ENCODE measurements around the gene EFTUD2. TPM values are rescaled to one million over a fixed set of nuclear protein-coding genes. Genes with fewer than 3 reads are reported as not detected.

The EFTUD2 gene
- total RNA-seq, 1 experiment from 2014 or later, result 150 TPM

- ChIA-PET RAD21 (ENCODE audit: low non-redundant PET in 1 of 2, low total read pairs in 2 of 2, uncharacterized antibody in 2 of 2, unreplicated experiment in 2 of 2) (no interaction called here), CTCF (interaction anchor here (1.2 kb wide), 1 partner anchor 64 kb away, joined by 5 read pairs; no protein-coding TSS in a partner anchor), POLR2A (no interaction called here)
- TF ChIP-seq ZNF274 (IDR thresholded peaks at IDR 0.05; ENCODE audit: low read depth, low read length) (no peak), JUND (IDR thresholded peaks at IDR 0.05) (no peak)
- Histone ChIP-seq H3K9me2 (ENCODE audit: insufficient read depth) (no peaks in the 10 kb centered on the region), H4K20me1 (ENCODE audit: insufficient read depth) (no peaks in the 10 kb centered on the region), H3K27ac (ENCODE audit: low read depth, low read length) (no peak overlapping the region), H3K9me3 (ENCODE audit: control insufficient read depth in 1 of 2, insufficient read depth in 1 of 2, low read depth in 1 of 2, low read length in 2 of 2) (no peaks in the 10 kb centered on the region), H3K4me3 (replicated peaks in 1 of 2; ENCODE audit: low read depth in 1 of 2, low read length in 2 of 2) (no peak overlapping the region), H3K4me2 (ENCODE audit: low read length) (peak overlapping the region; percentile 11; the same call in 1 of the 2 replicates), H3K4me1 (ENCODE audit: control insufficient read depth in 1 of 2, insufficient read depth in 2 of 2, low read length in 2 of 2) (peaks cover 7 to 10% of the 10 kb centered on the region in 2 experiments; a peak in 3 of 4 replicates), H3K36me3 (ENCODE audit: control insufficient read depth in 1 of 2, insufficient read depth in 2 of 2, low read length in 2 of 2) (no peaks in the 10 kb centered on the region), H2AFZ (ENCODE audit: low read depth, low read length, poor library complexity, severe bottlenecking) (no peak overlapping the region), H3K79me2 (ENCODE audit: insufficient read depth, low read length) (no peaks in the 10 kb centered on the region), H3K27me3 (ENCODE audit: insufficient read depth, low read length) (no peaks in the 10 kb centered on the region), H3K9ac (ENCODE audit: low read length) (no peak overlapping the region)
- intact Hi-C loops (cut with micrococcal nuclease), result no loop called here
- BruUV-seq (replicated peaks), result no TSS peak
- DNase-seq (ENCODE audit: low read depth, low spot score) (no peak), ATAC-seq (no peak)
These were observed 56.5 kb downstream of the EFTUD2 start for GRCh38 chr17:44842748-44843147.

GRCh38 chr17:44840936-44841335 lies 58.3 kb downstream of the EFTUD2 start:
- ChIA-PET POLR2A (no interaction called here), RAD21 (ENCODE audit: low non-redundant PET in 1 of 2, low total read pairs in 2 of 2, uncharacterized antibody in 2 of 2, unreplicated experiment in 2 of 2) (interaction anchor here in 1 of 2 experiments (0.6 kb wide), 1 partner anchor 48 kb away, joined by 3 read pairs; no protein-coding TSS in a partner anchor), CTCF (no interaction called here)
- no peak overlapping the region for H3K4me3 ChIP-seq (replicated peaks in 1 of 2; ENCODE audit: low read depth in 1 of 2, low read length in 2 of 2)
- no peak overlapping the region for H3K4me2 ChIP-seq (ENCODE audit: low read length)
- peaks cover 9 to 10% of the 10 kb centered on the region in 2 experiments; a peak in 3 of 4 replicates for H3K4me1 ChIP-seq (ENCODE audit: control insufficient read depth in 1 of 2, insufficient read depth in 2 of 2, low read length in 2 of 2)
- H4K20me1 ChIP-seq (ENCODE audit: insufficient read depth), result no peaks in the 10 kb centered on the region
- BruUV-seq (replicated peaks), result no TSS peak
- no peak overlapping the region for H2AFZ ChIP-seq (ENCODE audit: low read depth, low read length, poor library complexity, severe bottlenecking)
- ATAC-seq, result no peak
- H3K79me2 ChIP-seq (ENCODE audit: insufficient read depth, low read length), result no peaks in the 10 kb centered on the region
- intact Hi-C loops (cut with micrococcal nuclease), result no loop called here
- H3K36me3 ChIP-seq (ENCODE audit: control insufficient read depth in 1 of 2, insufficient read depth in 2 of 2, low read length in 2 of 2), result no peaks in the 10 kb centered on the region
- H3K9me3 ChIP-seq (ENCODE audit: control insufficient read depth in 1 of 2, insufficient read depth in 1 of 2, low read depth in 1 of 2, low read length in 2 of 2), result no peaks in the 10 kb centered on the region
- H3K27ac ChIP-seq (ENCODE audit: low read depth, low read length), result no peak overlapping the region
- no peak for DNase-seq (ENCODE audit: low read depth, low spot score)
- no peaks in the 10 kb centered on the region for H3K27me3 ChIP-seq (ENCODE audit: insufficient read depth, low read length)
- H3K9ac ChIP-seq (ENCODE audit: low read length), result no peak overlapping the region
- H3K9me2 ChIP-seq (ENCODE audit: insufficient read depth), result no peaks in the 10 kb centered on the region
- TF ChIP-seq POLR2AphosphoS5 (IDR thresholded peaks at IDR 0.05; ENCODE audit: low read depth, low read length), result no peak
- no peak for TF ChIP-seq EGR1 (IDR thresholded peaks at IDR 0.05; ENCODE audit: low read depth)
- TF ChIP-seq ATF3 (IDR thresholded peaks at IDR 0.05), result no peak
- no peak for TF ChIP-seq TCF7L2 (IDR thresholded peaks at IDR 0.05; ENCODE audit: borderline replicate concordance, extremely low read depth, insufficient read depth, insufficient read length)
- no peak for TF ChIP-seq SRF (IDR thresholded peaks at IDR 0.05; ENCODE audit: low read depth)
- no peak for TF ChIP-seq RAD21 (IDR thresholded peaks at IDR 0.05; ENCODE audit: low read depth)
- no peak for TF ChIP-seq CEBPB (IDR thresholded peaks at IDR 0.05; ENCODE audit: low read depth)
- no peak for TF ChIP-seq SP1 (IDR thresholded peaks at IDR 0.05; ENCODE audit: low read depth)
- TF ChIP-seq ZNF274 (IDR thresholded peaks at IDR 0.05; ENCODE audit: low read depth, low read length), result no peak
- no peak for TF ChIP-seq EZH2 (IDR thresholded peaks at IDR 0.05)
- no peak for TF ChIP-seq EZH2phosphoT487 (IDR thresholded peaks at IDR 0.05; ENCODE audit: borderline replicate concordance)
- TF ChIP-seq FOSL1 (IDR thresholded peaks at IDR 0.05; ENCODE audit: low read depth), result no peak
- no peak for TF ChIP-seq ELF1 (IDR thresholded peaks at IDR 0.05; ENCODE audit: borderline replicate concordance, low read depth)
- TF ChIP-seq ZFX (IDR thresholded peaks at IDR 0.05), result no peak
- TF ChIP-seq JUND (IDR thresholded peaks at IDR 0.05), result no peak
- no peak for TF ChIP-seq MAX (IDR thresholded peaks at IDR 0.05)
- TF ChIP-seq ZBTB33 (IDR thresholded peaks at IDR 0.05; ENCODE audit: extremely low read depth, insufficient replicate concordance, low read length), result no peak
- no peak for TF ChIP-seq CBX3 (IDR thresholded peaks at IDR 0.05; ENCODE audit: low read depth)
